Heart right ventricle (tissue), 16 donors: ENCODE results near the gene PDCD2. TPM values are rescaled to one million over a fixed set of nuclear protein-coding genes. Genes with fewer than 3 reads are reported as not detected.
A peak's percentile ranks its signal among the peaks of the same experiment; 100 is the strongest.

Experiments used
- ATAC-seq, 8 donors: fragments of 200-7000 bp; cut with Tn5 transposase; one replicate each; pipeline ENCODE4 v1.9.1; 2020; ENCODE audit warnings: mild to moderate bottlenecking in 8 of 8, moderate library complexity in 8 of 8, moderate number of reproducible peaks in 1 of 8
- DNase-seq, 2 donors: peaks; one replicate each; pipeline ENCODE4 v3.0.0-alpha.2; 2020
- H3K27ac ChIP-seq, 10 donors: fragments of 200-600 bp; sonication (generic) in 2 of 10; one replicate each; pipeline versions ENCODE4 v1.5.0 to v1.8.0; 2020 to 2022; ENCODE audit warnings: mild to moderate bottlenecking in 3 of 10
- H3K27me3 ChIP-seq, 7 donors: fragments of 200-600 bp; one replicate each; pipeline ENCODE4 v1.8.0; 2021 to 2022; ENCODE audit warnings: mild to moderate bottlenecking in 2 of 7
- H3K36me3 ChIP-seq, 9 donors: fragments of 200-600 bp; sonication (generic) in 1 of 9; one replicate each; pipeline versions ENCODE4 v1.5.0 to v1.8.0; 2020 to 2022; ENCODE audit warnings: mild to moderate bottlenecking in 2 of 9
- H3K4me1 ChIP-seq, 9 donors: fragments of 200-600 bp; sonication (generic) in 1 of 9; one replicate each; pipeline versions ENCODE4 v1.5.0 to v1.8.0; 2020 to 2022; ENCODE audit warnings: mild to moderate bottlenecking in 4 of 9
- H3K4me3 ChIP-seq, 10 donors: fragments of 200-600 bp; sonication (generic) in 2 of 10; one replicate each; pipeline versions ENCODE4 v1.5.0 to v1.8.0; 2020 to 2022; ENCODE audit warnings: mild to moderate bottlenecking in 7 of 10, moderate library complexity in 2 of 10
- H3K9me3 ChIP-seq, 11 donors: fragments of 200-600 bp in 10 of 11; sonication (generic) in 2 of 11; one replicate each; pipeline versions ENCODE4 v1.5.0 to v1.8.0; 2013 to 2022; ENCODE audit warnings: mild to moderate bottlenecking in 2 of 11, control low read depth in 1 of 11, moderate library complexity in 1 of 11
- WGBS, 2 donors: extraction: QIAGEN DNeasy Blood & Tissue Kit; methylation state at CpG; one replicate each; pipeline ENCODE4 v1.1.7; 2013; ENCODE audit warnings: inconsistent platforms in 1 of 2; 5-methylcytosine and 5-hydroxymethylcytosine counted together
- intact Hi-C, 10 donors: fragments of 100-400 bp; cut with DNase I; formaldehyde crosslinking; loops; one replicate each; pipeline versions ENCODE4 v1.11.1 to v1.14.2; 2022
- polyA plus RNA-seq, 2 donors: library from polyadenylated mRNA; stranded (reverse); fragments of 200-250 nt; gene quantifications; one replicate each; pipeline ENCODE4 v1.2.3, GENCODE V29; 2013
- total RNA-seq, 10 donors: library from RNA; stranded (reverse); fragmentation: NEBNext Ultra II Directional in 3 of 10; extraction: Animal tissue kit (Norgen Biotek cat#: 25700) in 3 of 10; gene quantifications; one replicate each; pipeline versions ENCODE4 v1.2.1 to v1.2.4, GENCODE V29; 2021 to 2023
- TF ChIP-seq, protein P1 (sequence below), 9 donors: fragments of 200-600 bp; sonication (generic) in 2 of 9; IDR thresholded peaks; one replicate each; pipeline versions ENCODE4 v1.5.0 to v1.8.0; 2021 to 2022; ENCODE audit warnings: antibody characterized with exemption in 9 of 9, mild to moderate bottlenecking in 5 of 9, moderate library complexity in 1 of 9
- donor health status: Arrhythmogenic right ventricular cardiomyopathy.
- donor health status: ischemic (EF 13 %, LVEDD 7.1; RV severe dilation, severe dysfunction).
- donor health status: healthy with polysubstance abuse.
- donor health status: DM: no; HTN: yes; CAD: no.
- donor health status: DM: no; HTN: no; CAD: no.
- donor health status: ischemic (EF 25% LVEDD 6.9; RV normal size, moderate dysfunction).
- donor health status: ischemic (EF 25% LVEDD 5.7; RV mildly dilated, moderate dysfunction).
- donor health status: healthy.
- donor health status: DM: yes; HTN: yes; CAD: no.
- donor health status: Ischemic cardiomyopathy.
- donor health status: ischemic (EF 35%, LVEDD 5.7; RV mildly dilated, moderate dysfunction).
- donor health status: nonischemic (EF 11% LVEDD 7.7; RV severe dilation, severe dysfunction).
- donor health status: DM: yes; HTN: yes; CAD: no.
- donor health status: PGD.
- donor health status: ischemic (EF 29% LVEDD 5.4; RV normal size, mild dysfunction).
- donor health status: nonischemic (EF 23%, LVEDD 6.1; RV moderate dilation, normal function).

The PDCD2 gene
- total and polyA plus RNA-seq, 12 donors = 20.0 to 45.5 (median 34.0) TPM

- WGBS, 2 donors = 0 to 1% methylated on average over 51 of the region's 51 CpGs
- Histone ChIP-seq H3K27me3 (no peaks in the 10 kb centered on the region), H3K4me1 (peaks cover 8 to 54% (median 48%) of the 10 kb centered on the region in 9 donors), H3K4me3 (peak within 1 kb of the TSS; percentile 73 to 94 (median 88)), H3K9me3 (no peaks in the 10 kb centered on the region), H3K36me3 (peaks cover 0 to 42% (median 0%) of the 10 kb centered on the region in 9 donors), H3K27ac (peak within 1 kb of the TSS; percentile 88 to 97 (median 94))
- intact Hi-C loops = loop anchor here in 7 of 10 donors (1.0 to 10.0 kb wide), 5 partner anchors 31 to 1339 kb away; partner anchors contain the start of genes DYNLT2 (in 7 of the 7), ERMARD (in 7 of the 7) and PDCD2 (in 3 of the 7)
- ATAC-seq (peak; percentile 96 to 98 (median 97)), DNase-seq (peak; percentile 95 to 99)
- TF ChIP-seq, protein P1, sequence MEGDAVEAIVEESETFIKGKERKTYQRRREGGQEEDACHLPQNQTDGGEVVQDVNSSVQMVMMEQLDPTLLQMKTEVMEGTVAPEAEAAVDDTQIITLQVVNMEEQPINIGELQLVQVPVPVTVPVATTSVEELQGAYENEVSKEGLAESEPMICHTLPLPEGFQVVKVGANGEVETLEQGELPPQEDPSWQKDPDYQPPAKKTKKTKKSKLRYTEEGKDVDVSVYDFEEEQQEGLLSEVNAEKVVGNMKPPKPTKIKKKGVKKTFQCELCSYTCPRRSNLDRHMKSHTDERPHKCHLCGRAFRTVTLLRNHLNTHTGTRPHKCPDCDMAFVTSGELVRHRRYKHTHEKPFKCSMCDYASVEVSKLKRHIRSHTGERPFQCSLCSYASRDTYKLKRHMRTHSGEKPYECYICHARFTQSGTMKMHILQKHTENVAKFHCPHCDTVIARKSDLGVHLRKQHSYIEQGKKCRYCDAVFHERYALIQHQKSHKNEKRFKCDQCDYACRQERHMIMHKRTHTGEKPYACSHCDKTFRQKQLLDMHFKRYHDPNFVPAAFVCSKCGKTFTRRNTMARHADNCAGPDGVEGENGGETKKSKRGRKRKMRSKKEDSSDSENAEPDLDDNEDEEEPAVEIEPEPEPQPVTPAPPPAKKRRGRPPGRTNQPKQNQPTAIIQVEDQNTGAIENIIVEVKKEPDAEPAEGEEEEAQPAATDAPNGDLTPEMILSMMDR (IDR thresholded peaks at IDR 0.05) = no peak
These were observed 30.2 kb downstream of the PDCD2 start, which contains the start of gene TBP for GRCh38 chr6:170554013-170554795. TBP (plus strand) TSS chr6:170554369; CDS start chr6:170557030, 2,661 bp downstream.

GRCh38 chr6:170553534-170554012 lies 30.9 kb downstream of the PDCD2 start:
- Histone ChIP-seq H3K27me3 (no peaks in the 10 kb centered on the region), H3K4me1 (peaks cover 8 to 59% (median 55%) of the 10 kb centered on the region in 9 donors), H3K36me3 (peaks cover 0 to 42% (median 3%) of the 10 kb centered on the region in 9 donors), H3K9me3 (no peaks in the 10 kb centered on the region), H3K27ac (peak overlapping the region; percentile 88 to 97 (median 94)), H3K4me3 (peak overlapping the region; percentile 37 to 94 (median 88))
- intact Hi-C loops = loop anchor here in 7 of 10 donors (1.0 to 10.0 kb wide), 5 partner anchors 31 to 1339 kb away; partner anchors contain the start of genes DYNLT2 (in 7 of the 7), ERMARD (in 7 of the 7) and PDCD2 (in 3 of the 7)
- ATAC-seq (peak; percentile 21 to 67 (median 41)), DNase-seq (no peak)
- 0% methylated on average over 13 of the region's 13 CpGs for WGBS, 2 donors
- TF ChIP-seq, protein P1 (IDR thresholded peaks at IDR 0.05) = no peak

DNA sequence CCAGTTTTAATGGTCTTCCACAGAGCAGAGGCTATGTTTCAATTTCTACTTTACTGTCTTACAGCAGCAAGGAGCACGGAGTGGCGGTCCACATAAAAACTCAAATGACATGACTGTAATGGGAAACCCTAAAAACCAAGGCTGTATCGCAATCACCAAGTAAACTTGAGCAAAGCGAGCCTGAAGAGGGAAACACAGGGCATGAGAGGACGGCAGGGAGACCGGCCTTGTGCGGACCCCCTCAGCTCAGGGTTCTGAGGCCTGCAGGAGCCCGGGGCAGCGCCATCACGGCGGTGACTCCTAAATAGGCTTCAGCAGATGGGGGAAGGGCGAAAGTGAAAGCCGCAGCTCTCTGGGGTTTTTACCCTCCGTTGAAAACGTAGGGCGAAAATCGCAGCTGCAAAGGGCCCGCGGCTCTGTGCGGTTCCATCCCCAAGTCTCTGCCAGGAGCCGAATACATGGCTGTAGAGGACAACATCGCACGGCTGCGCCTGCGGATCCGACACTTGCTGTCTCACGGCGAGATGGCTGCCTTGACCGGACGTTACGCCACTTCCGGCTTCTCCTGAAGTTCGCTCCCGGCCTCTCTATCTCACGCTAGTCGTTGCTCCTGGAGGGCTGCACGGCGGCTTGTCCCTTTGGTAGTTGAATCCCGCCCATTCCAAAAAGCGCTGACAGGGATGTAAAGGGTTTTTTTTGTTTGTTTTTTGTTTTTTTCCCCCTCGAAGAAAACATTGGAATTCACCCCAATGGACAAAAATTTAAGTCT lies 31.5 kb downstream of the PDCD2 start, which contains the start of gene PSMB1:
TSS of gene PSMB1 (minus strand) at position 543 of the 769 bp plus-strand sequence. CDS start at position 478, 65 bp downstream.
- Histone ChIP-seq H3K4me1 (peaks cover 8 to 65% (median 58%) of the 10 kb centered on the region in 9 donors), H3K9me3 (no peaks in the 10 kb centered on the region), H3K4me3 (peak within 1 kb of the TSS; percentile 73 to 94 (median 88)), H3K27me3 (no peaks in the 10 kb centered on the region), H3K27ac (peak within 1 kb of the TSS; percentile 88 to 97 (median 94)), H3K36me3 (peaks cover 0 to 42% (median 9%) of the 10 kb centered on the region in 9 donors)
- peak; percentile 85 to 96 (median 92) for ATAC-seq
- intact Hi-C loops = loop anchor here in 5 of 10 donors (5.0 to 10.0 kb wide), 3 partner anchors 798 to 1338 kb away; partner anchors contain the start of genes DYNLT2 (in 5 of the 5) and ERMARD (in 5 of the 5)
- TF ChIP-seq, protein P1 (IDR thresholded peaks at IDR 0.05) = no peak
- 0% methylated on average over 41 of the region's 41 CpGs for WGBS, 2 donors
- DNase-seq = peak; percentile 92 to 96
